HG02798 (cell line): ENCODE results near the gene LLGL1.

Experiments used
- ATAC-seq: cut with Tn5 transposase; IDR thresholded peaks from one replicate; pipeline ENCODE4 v1.9.1; 2021; ENCODE audit warnings: mild to moderate bottlenecking; ENCODE audit not compliant: unreplicated experiment, poor library complexity

LLGL1 gene

DNA sequence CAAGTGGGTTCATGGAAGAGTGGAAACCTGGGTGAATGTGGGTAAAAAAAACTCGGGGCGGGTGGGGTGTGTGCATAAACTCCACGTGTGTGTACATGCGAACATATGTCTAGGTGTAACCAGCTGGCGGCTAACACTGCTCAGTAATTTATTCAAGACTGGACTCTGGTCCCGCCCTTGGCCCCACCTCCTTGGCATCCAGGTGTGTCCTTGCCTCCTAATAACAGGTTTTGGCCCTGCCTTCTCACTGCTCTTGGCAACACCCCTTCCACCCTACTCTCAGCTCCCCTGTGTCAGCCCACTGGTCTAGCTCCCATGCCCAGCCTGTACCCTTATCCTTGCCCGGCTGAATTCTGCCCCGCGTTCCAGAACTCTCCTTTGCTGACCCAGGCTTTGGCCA is 24.8 kb downstream of the LLGL1 start:
- no peak for ATAC-seq

DNA sequence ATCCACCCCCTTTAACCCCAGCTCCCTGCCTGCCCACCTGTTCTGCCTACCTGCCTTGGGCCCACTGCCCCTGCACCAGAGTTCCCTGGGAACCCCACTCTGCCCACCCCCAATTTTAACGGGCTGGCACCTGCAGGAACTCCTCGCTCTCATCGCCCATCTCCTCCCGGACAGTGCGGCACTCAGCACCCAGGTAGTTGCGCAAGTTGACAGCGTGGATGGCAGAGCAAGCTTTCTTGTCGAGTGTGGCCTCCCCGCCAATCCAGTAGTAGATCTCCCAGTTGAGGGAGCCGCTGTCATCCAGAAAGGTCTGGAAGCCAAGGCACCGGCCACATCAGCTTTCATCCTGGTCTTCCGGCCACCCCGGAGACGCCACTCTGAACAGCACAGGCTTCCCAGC is 25.3 kb downstream of the LLGL1 start:
- no peak for ATAC-seq

DNA sequence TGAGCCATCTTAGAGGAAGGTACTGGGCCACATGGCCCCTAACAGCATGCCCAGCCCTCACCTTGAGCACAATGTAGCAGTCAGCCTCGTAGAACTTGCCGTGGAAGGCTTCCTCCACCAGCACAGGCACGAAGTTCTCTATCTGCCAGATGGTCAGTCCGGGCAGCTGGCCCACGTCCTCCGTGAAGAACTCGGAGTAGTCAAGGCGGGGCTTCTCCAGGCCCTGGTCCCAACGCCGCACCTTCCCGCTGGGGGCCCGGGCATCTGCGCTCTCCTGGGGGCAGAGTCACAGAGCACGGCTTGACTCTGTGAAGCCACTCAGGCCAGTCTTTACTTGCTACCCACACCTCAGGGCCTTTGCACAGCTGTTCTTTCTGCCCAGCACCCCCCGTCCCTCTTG is 25.8 kb downstream of the LLGL1 start:
- ATAC-seq: no peak

- no peak for ATAC-seq
Measured at GRCh38 chr17:18252160-18252559, 26.7 kb downstream of the LLGL1 start.

DNA sequence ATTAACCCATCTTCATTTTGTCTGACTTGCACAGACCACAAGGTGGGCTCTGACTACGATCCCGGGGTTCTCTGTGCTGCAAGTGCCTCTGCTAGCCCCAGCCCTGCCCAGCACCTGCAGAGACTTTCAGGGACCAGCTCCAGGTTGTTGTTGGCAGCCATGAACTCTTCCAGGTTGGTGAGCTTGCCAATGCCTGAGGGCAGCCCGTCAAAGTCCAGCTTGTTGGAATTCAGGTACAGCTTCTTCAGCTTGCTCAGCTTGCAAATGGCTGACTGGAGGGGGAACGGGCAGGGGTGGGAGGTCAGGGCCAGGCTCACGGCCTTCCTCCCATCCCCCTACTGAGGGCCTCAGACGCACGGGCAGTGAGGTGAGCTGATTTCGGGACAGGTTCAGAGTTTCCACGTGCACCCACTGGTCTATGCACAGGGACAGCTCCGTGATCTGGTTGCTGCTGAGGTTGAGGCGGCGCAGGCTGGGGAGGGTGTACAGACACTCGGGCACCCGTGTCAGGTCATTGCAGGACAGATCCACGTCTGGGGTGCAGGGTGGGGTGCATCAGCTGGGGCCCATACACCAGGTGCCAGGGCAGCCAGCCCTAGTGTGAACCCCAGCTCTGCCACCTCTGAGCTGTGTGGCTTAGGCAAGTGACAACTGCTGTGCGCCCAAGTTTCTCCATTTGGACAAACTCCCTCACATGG is 27.9 kb downstream of the LLGL1 start:
- no peak for ATAC-seq

DNA sequence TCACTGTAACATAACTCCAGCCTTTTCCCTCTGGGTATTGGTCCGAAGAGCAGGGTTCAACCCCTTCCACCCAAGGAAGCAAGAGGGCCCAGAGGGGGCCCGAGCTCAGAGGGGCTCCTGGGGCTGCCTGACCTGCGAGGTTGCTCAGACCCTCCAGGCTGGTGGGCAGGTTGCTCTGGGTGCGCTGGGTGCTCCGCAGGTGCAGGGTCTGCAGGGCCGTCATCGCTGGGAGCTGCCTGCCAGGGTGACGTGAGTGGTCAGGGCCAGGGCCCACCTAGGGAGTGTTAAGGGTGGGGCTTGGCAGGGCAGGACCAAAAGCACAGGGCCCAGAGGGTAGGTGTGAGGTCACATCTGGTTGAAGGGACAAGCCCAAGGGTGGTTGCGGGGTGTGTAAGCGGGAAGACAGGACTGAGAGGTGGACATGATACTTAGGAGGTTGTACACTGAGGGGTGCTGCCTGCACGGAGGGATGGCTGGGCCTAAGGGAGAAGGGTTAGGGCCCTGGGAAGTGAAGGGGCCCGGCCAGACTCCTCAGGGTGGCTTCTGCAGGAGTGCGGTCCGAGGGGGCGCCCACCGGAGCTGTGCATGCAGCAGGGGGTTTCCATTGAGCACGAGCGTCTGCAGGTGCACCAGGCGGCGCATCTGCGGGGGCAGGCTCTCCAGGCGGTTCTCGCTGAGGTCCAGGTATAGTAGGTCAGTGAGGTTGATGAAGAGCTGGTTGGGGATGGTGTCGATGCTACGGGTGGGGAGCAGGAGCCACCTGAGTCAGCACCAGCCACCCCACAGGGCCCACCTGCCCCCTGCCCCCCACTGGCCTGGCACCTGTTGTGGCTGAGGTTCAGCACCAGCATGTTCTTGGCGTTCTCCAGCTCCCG is 28.7 kb downstream of the LLGL1 start:
- ATAC-seq: no peak

GRCh38 chr17:18254888-18255649 is 29.6 kb downstream of the LLGL1 start:
- ATAC-seq: no peak

DNA sequence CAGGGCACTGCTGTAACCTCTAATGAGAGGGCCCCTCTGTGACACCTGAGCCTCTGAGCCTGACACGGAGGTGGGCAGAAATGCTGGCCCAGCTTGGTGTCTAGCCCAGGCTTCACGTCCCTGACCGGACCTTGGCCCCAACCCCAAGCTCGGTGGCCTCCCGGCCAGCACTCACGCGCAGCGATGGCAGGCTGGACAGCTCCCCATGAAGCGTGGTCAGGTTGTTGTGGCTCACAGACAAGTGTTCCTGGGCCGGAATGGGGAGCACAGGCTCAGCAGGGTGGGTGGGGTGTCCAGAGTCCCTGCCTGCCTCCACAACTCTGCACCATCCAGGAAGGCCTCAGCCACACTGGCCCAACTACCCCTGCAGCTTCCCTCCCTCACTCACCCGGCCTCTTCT is 30.9 kb downstream of the LLGL1 start:
- no peak for ATAC-seq

GRCh38 chr17:18256776-18257175 is 31.3 kb downstream of the LLGL1 start:
- no peak for ATAC-seq

GRCh38 chr17:18257268-18257981 is 32.0 kb downstream of the LLGL1 start:
- ATAC-seq: no peak

- ATAC-seq: peak; percentile 25
Measured at GRCh38 chr17:18257982-18258355, 32.5 kb downstream of the LLGL1 start.

DNA sequence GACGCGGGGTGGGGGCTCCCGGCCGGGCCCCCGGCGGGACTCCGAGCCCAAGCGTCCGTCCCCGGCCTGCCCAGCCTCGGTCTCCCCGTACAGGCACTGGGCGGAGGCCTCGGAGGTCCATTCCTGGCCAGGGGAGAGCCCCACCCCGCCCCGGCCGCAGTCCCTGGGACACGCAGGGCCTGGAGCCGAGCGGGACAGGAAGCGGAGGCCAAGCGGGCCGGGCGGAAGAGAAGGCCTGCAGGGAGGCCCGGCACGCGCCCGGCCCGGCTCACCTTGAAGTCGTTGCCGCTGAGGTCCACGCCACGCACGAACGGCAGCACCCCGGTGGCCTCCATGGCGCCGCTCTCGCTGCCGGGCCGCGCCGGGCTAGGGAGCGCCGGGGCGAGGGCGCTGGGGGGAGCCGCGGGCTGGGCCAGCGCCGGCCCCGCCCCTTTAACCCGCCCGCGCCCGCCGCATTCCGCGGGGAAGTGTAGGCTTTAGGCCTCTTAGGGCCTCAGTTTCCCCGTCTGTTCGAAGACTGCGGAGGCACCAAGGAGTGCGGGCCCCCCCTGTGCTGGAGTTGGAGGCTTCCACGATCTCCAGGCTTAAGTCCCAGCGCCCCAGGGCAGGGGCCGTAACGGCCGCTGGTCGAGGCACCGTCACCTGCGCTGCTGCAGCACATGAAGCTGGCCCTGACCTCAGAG is 33.1 kb downstream of the LLGL1 start, which contains the start of gene FLII:
Gene FLII, minus strand, starts transcription at position 383 of the 683 bp plus-strand sequence. Its CDS starts 48 bp downstream, at position 335.
- peak; percentile 33 for ATAC-seq

DNA sequence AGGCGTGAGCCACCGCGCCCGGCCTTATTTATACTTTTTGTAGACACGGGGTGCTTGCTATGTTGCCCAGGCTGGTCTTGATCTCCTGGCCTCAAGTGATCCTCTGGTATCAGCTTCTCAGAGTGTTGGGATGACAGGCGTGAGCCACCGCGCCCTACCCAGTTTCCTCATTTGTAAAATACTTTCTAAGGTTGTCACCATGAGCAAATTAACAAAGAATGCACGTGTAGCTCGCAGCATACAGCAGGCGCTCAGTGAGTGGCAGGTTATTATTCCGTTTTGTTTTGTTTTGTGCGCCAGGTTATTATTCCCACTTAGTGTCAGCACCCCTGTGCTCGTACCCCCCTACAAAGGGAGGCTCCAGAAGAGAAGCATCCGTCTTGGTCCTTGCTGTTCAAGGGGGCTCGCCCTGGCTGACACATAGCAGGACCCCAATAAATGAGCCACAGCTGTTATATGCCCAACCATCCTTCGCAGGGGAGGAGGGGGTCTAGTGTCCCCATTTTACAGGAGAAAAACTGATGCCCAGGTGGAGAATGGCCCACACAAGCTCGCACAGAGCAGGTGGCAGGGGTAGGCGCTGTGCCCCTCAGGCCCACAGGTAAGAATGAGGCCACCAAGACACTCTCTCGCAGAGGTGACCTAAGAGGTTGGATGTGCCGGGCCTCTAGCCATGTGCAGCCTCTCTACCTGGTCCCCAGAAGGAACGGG is 34.3 kb downstream of the LLGL1 start:
- no peak for ATAC-seq

- peak; percentile 83 for ATAC-seq
Measured at GRCh38 chr17:18260332-18261145, 35.1 kb downstream of the LLGL1 start, which contains the start of gene MIEF2. Gene MIEF2 (plus strand): TSS chr17:18260662. CDS start chr17:18262721, 2,059 bp downstream.

DNA sequence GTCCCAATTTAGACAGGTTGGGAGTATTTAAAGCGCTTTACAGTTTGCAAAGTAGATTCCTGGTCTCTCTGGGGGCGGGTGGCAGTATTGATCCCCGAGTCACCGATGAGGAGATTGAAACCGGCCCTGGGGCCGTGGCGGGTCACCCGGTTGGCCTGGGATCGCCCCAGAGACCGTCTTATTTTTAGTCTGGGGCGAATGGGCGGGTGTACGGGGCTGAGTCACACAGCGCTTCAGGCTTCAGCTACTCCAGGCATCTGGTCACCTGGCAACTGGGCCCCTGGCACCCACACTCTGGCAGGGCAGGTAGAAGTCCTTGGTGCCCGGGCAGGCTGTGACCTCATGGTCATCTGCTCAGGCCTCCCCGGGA is 35.7 kb downstream of the LLGL1 start:
- no peak for ATAC-seq

DNA sequence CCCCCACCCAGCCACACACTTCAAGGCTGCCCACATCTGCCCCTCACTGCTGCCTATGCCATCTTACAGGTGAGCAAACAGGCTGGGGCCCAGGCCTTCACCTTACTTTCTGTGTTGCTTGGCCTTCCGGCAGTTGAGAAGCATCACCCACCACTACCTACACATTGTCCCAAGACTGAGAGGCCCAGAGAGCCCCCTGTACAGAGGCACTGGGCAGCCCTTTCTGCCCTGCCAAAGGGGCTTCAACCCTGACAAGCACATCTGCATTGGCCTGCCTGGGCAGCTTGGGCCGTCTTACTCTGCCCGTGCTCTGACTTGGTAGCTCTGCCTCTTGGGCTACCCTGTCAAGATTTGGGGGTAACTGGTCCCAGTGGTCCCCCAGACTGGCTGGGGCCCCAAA is 36.2 kb downstream of the LLGL1 start:
- no peak for ATAC-seq

GRCh38 chr17:18262111-18262510 is 36.7 kb downstream of the LLGL1 start:
- ATAC-seq: no peak

DNA sequence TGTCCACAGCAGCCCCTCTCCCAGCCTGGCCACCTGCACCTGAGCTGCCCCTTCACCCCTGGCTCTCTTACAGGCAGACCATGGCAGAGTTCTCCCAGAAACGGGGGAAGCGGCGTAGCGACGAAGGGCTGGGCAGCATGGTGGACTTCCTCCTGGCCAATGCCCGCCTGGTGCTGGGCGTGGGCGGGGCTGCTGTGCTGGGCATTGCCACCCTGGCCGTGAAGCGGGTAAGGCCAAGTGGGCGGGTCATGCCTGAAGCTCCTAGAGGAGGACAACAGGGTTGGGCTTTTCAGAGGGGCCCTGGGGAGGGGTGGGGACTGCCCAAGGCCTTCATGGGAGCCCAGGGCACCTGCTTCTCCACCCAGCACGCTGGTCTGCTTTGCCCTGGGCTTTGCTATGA is 37.2 kb downstream of the LLGL1 start:
- no peak for ATAC-seq
